Uterus (tissue), 4 donors: ENCODE results near the gene NCAPD2. TPM values are rescaled to one million over a fixed set of nuclear protein-coding genes. Genes with fewer than 3 reads are reported as not detected.
A peak's percentile ranks its signal among the peaks of the same experiment; 100 is the strongest.

Experiments
- DNase-seq, 2 donors: peaks; one replicate each; pipeline ENCODE4 v3.0.0-alpha.2; 2019 to 2020
- H3K27ac ChIP-seq, 2 donors: fragments of 200-600 bp; sonication (generic); 1 replicate in 1 of 2; 2 replicates in 1 of 2; pipeline ENCODE4 v1.5.1; 2016 to 2018
- H3K27me3 ChIP-seq, 2 donors: fragments of 200-600 bp; sonication (generic); one replicate each; pipeline ENCODE4 v1.5.1; 2018 to 2019; ENCODE audit warnings: control low read depth in 1 of 2
- H3K36me3 ChIP-seq, 2 donors: fragments of 200-600 bp; sonication (generic); one replicate each; pipeline ENCODE4 v1.5.1; 2019; ENCODE audit warnings: control low read depth in 1 of 2
- H3K4me1 ChIP-seq, 2 donors: fragments of 200-600 bp; sonication (generic); one replicate each; pipeline ENCODE4 v1.5.1; 2018 to 2019; ENCODE audit warnings: control low read depth in 1 of 2
- H3K4me3 ChIP-seq, 2 donors: fragments of 200-600 bp; sonication (generic); 1 replicate in 1 of 2; 2 replicates in 1 of 2; pipeline ENCODE4 v1.5.1; 2018 to 2019; ENCODE audit warnings: mild to moderate bottlenecking in 1 of 2
- H3K9me3 ChIP-seq, 2 donors: fragments of 200-600 bp; sonication (generic); one replicate each; pipeline ENCODE4 v1.5.1; 2019; ENCODE audit warnings: control low read depth in 1 of 2
- CTCF ChIP-seq, 4 experiments: fragments of 200-600 bp in 2 of 4; fragments of 450-650 bp in 2 of 4; sonication (generic) in 2 of 4; IDR thresholded peaks; one replicate each; pipeline ENCODE4 v1.5.1; 2016 to 2019; ENCODE audit warnings: antibody characterized with exemption in 4 of 4, mild to moderate bottlenecking in 2 of 4, moderate library complexity in 1 of 4
- POLR2A ChIP-seq, 2 donors: fragments of 450-650 bp; IDR thresholded peaks; one replicate each; pipeline ENCODE4 v1.6.1; 2016; ENCODE audit warnings: antibody characterized with exemption in 2 of 2, mild to moderate bottlenecking in 1 of 2, moderate library complexity in 1 of 2
- intact Hi-C: fragments of 100-400 bp; cut with DNase I; formaldehyde crosslinking; loops from one replicate; pipeline ENCODE4 v1.15.1; 2023; ENCODE audit warnings: low total_unique reads
- total RNA-seq, 4 donors: library from RNA; depleted of rRNA in 3 of 4; stranded (reverse); fragments of >200 nt in 3 of 4; gene quantifications; one replicate each; pipeline versions ENCODE4 v1.1.0 to v1.2.4, GENCODE V29; 2014 to 2023
- donor health status: DM: yes; HTN: yes; CAD: no.

NCAPD2 gene
- total RNA-seq, 4 donors from 2014 or later, result 2.8 to 145 (median 19.3) TPM

- Histone ChIP-seq H3K9me3 (no peaks in the 10 kb centered on the region), H3K4me3 (no peak overlapping the region), H3K36me3 (no peaks in the 10 kb centered on the region), H3K27me3 (no peaks in the 10 kb centered on the region), H3K27ac (no peak overlapping the region), H3K4me1 (no peaks in the 10 kb centered on the region)
- TF ChIP-seq CTCF (IDR thresholded peaks at IDR 0.05) (no peak), POLR2A (IDR thresholded peaks at IDR 0.05) (no peak)
- DNase-seq, result no peak
- intact Hi-C loops, result loop anchor here (5.0 to 10.0 kb wide), 2 partner anchors 35 to 148 kb away; partner anchors contain the start of gene PLEKHG6
Measured at GRCh38 chr12:6462234-6462995, 31.5 kb upstream of the NCAPD2 start.

- Histone ChIP-seq H3K36me3 (no peaks in the 10 kb centered on the region), H3K27me3 (no peaks in the 10 kb centered on the region), H3K4me1 (no peaks in the 10 kb centered on the region), H3K27ac (no peak overlapping the region), H3K4me3 (no peak overlapping the region), H3K9me3 (no peaks in the 10 kb centered on the region)
- no peak for DNase-seq
- intact Hi-C loops, result loop anchor here (5.0 to 10.0 kb wide), 2 partner anchors 36 to 148 kb away; partner anchors contain the start of gene PLEKHG6
- TF ChIP-seq CTCF (IDR thresholded peaks at IDR 0.05) (no peak), POLR2A (IDR thresholded peaks at IDR 0.05) (no peak)
Measured at GRCh38 chr12:6463216-6463615, 30.7 kb upstream of the NCAPD2 start.

- no peaks in the 10 kb centered on the region for H3K4me1 ChIP-seq
- no peak overlapping the region for H3K4me3 ChIP-seq
- H3K9me3 ChIP-seq, result no peaks in the 10 kb centered on the region
- DNase-seq, result no peak
- peak overlapping the region in 1 of 2 donors; percentile 28 for H3K27ac ChIP-seq
- intact Hi-C loops, result loop anchor here (5.0 to 10.0 kb wide), 2 partner anchors 37 to 149 kb away; partner anchors contain the start of gene PLEKHG6
- TF ChIP-seq POLR2A (IDR thresholded peaks at IDR 0.05), result no peak
- TF ChIP-seq CTCF (IDR thresholded peaks at IDR 0.05), result no peak
- no peaks in the 10 kb centered on the region for H3K27me3 ChIP-seq
- no peaks in the 10 kb centered on the region for H3K36me3 ChIP-seq
Measured at GRCh38 chr12:6463858-6464257, 30.0 kb upstream of the NCAPD2 start.

- Histone ChIP-seq H3K4me3 (no peak overlapping the region), H3K36me3 (no peaks in the 10 kb centered on the region), H3K9me3 (no peaks in the 10 kb centered on the region), H3K27me3 (no peaks in the 10 kb centered on the region), H3K27ac (peak overlapping the region in 1 of 2 donors; percentile 28), H3K4me1 (no peaks in the 10 kb centered on the region)
- TF ChIP-seq POLR2A (IDR thresholded peaks at IDR 0.05) (no peak), CTCF (IDR thresholded peaks at IDR 0.05) (no peak)
- intact Hi-C loops, result loop anchor here (5.0 to 10.0 kb wide), 2 partner anchors 37 to 150 kb away; partner anchors contain the start of gene PLEKHG6
- DNase-seq, result no peak
Measured at GRCh38 chr12:6464531-6464930, 29.4 kb upstream of the NCAPD2 start.

- peak; percentile 38 to 76 for DNase-seq
- no peaks in the 10 kb centered on the region for H3K27me3 ChIP-seq
- H3K27ac ChIP-seq, result peak overlapping the region; percentile 10 to 31
- TF ChIP-seq POLR2A (IDR thresholded peaks at IDR 0.05) (no peak), CTCF (IDR thresholded peaks at IDR 0.05) (peak; percentile 79 to 96 (median 90))
- H3K4me1 ChIP-seq, result no peaks in the 10 kb centered on the region
- intact Hi-C loops, result loop anchor here (10.0 kb wide), 1 partner anchor 151 kb away; the partner anchor contains the start of gene PLEKHG6
- no peak overlapping the region for H3K4me3 ChIP-seq
- H3K36me3 ChIP-seq, result no peaks in the 10 kb centered on the region
- H3K9me3 ChIP-seq, result no peaks in the 10 kb centered on the region
Measured at GRCh38 chr12:6465467-6466183, 28.3 kb upstream of the NCAPD2 start.
